ENCODE measurements around the gene MDM2. TPM values are rescaled to one million over a fixed set of nuclear protein-coding genes. Genes with fewer than 3 reads are reported as not detected.

Gene MDM2
- total and polyA plus RNA-seq, 2 donors (not counting 3 experiments of a cell fraction or from before 2014, with no cell fraction given), result 16.7 to 270 TPM

- Histone ChIP-seq H3K36me3 (ENCODE audit: control insufficient read depth in 2 of 2, extremely low read depth in 1 of 2, insufficient read depth in 2 of 2, low read length in 2 of 2) (no peaks in the 10 kb centered on the region), H3K9ac (replicated peaks; ENCODE audit: extremely low read depth, insufficient read depth, low read length) (no peak overlapping the region), H3K79me2 (ENCODE audit: control insufficient read depth, insufficient read depth, low read length) (no peaks in the 10 kb centered on the region), H3K9me3 (replicated peaks; ENCODE audit: control insufficient read depth, insufficient read depth, low read length) (no peaks in the 10 kb centered on the region), H3K27ac (ENCODE audit: insufficient read depth, low read depth, low read length) (no peak overlapping the region), H3K4me2 (ENCODE audit: insufficient read depth, low read length) (no peak overlapping the region), H3K4me3 (replicated peaks in 1 of 3; ENCODE audit: insufficient read depth in 1 of 3, low read depth in 1 of 3, low read length in 3 of 3) (no peak overlapping the region), H3K4me1 (ENCODE audit: control insufficient read depth, extremely low read depth, insufficient read depth, low read length) (no peaks in the 10 kb centered on the region), H2AFZ (ENCODE audit: low read depth, low read length) (no peak overlapping the region), H3K9me1 (replicated peaks; ENCODE audit: control insufficient read depth, extremely low read depth, insufficient read depth, low read length) (no peaks in the 10 kb centered on the region), H4K20me1 (replicated peaks; ENCODE audit: control insufficient read depth, extremely low read depth, insufficient read depth, low read length) (no peaks in the 10 kb centered on the region), H3K27me3 (ENCODE audit: control insufficient read depth in 2 of 2, insufficient read depth in 2 of 2, low read length in 2 of 2) (no peaks in the 10 kb centered on the region)
- FAIRE-seq (no peak), DNase-seq (ENCODE audit: low read depth, low spot score) (no peak)
- no peak for TF ChIP-seq EZH2 (IDR thresholded peaks at IDR 0.05; ENCODE audit: borderline replicate concordance, low read depth, low read length, severe bottlenecking)
- no peak for TF ChIP-seq MAX (IDR thresholded peaks at IDR 0.05; ENCODE audit: insufficient read depth, insufficient read length)
- no peak for TF ChIP-seq POLR2AphosphoS5 (IDR thresholded peaks at IDR 0.05; ENCODE audit: insufficient read depth, low read depth, low read length)
- no peak for TF ChIP-seq FOS (IDR thresholded peaks at IDR 0.05; ENCODE audit: borderline replicate concordance, insufficient read depth, low read length)
- no peak for TF ChIP-seq GATA2 (IDR thresholded peaks at IDR 0.05; ENCODE audit: insufficient read depth, insufficient read length, low read depth, low read length)
- no peak for TF ChIP-seq POLR2A (IDR thresholded peaks at IDR 0.05; ENCODE audit: low read depth, low read length)
- no peak for TF ChIP-seq MYC (IDR thresholded peaks at IDR 0.05; ENCODE audit: low read depth, low read length)
- TF ChIP-seq CTCF (IDR thresholded peaks at IDR 0.05; ENCODE audit: extremely low read depth in 1 of 2, insufficient read depth in 1 of 2, low read depth in 1 of 2, low read length in 2 of 2), result no peak
- no peak for TF ChIP-seq JUN (IDR thresholded peaks at IDR 0.05; ENCODE audit: borderline replicate concordance, insufficient read depth, insufficient read length, low read depth)
- dilution Hi-C loops (cut with MboI; ENCODE audit: extremely low pct_ligation_motif_present, low sequenced_read_pairs) (no loop called here), intact Hi-C loops (cut with micrococcal nuclease) (no loop called here)
- ChIA-PET POLR2A (no interaction called here), CTCF (no interaction called here)
- no TSS peak for BruUV-seq (replicated peaks)
These were observed 47.1 kb upstream of the MDM2 start for GRCh38 chr12:68760806-68761441.
